ENCODE results near the gene MRPL53.
"Not testable (repeated sequence)": the region's sequence is repeated elsewhere in the genome, so short reads cannot be mapped to it uniquely, and the experiment has no call there.

MRPL53 gene

DNA sequence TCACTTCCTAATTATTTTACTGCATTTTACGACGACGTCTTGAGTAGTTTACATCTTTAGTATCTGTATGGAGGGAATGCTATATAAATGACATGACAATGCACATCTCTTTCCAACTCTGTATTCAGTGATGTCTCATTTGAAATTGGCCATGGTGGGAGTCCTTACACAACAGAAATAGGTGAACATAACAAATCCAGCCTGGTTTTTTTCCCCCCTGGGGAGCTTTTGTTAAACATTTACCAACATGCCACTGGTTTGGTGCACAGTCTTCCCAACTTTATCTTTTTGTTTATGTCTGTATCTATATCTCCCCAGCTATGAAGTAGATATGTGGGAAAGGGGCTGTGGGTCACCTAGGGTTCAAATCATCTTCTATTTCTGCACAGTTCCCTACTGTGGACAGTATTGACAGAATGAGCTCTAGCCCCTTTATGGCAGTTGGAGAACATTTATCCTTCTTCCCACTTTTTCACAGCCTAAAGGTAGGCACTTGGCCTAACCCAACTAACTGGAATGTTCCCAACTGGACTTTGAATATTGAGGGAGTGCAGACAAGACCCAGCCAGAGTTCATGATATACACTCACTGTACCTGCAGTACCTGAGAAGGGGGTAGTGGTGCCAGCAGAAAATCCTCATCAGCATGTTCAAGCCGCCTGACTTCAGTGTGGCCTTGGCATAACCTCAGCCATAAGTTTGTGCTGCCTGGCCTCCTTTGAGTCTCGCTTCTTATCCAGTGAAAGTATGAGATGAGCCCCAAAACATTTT lies 25.1 kb downstream of the MRPL53 start:
- no peak for FAIRE-seq

DNA sequence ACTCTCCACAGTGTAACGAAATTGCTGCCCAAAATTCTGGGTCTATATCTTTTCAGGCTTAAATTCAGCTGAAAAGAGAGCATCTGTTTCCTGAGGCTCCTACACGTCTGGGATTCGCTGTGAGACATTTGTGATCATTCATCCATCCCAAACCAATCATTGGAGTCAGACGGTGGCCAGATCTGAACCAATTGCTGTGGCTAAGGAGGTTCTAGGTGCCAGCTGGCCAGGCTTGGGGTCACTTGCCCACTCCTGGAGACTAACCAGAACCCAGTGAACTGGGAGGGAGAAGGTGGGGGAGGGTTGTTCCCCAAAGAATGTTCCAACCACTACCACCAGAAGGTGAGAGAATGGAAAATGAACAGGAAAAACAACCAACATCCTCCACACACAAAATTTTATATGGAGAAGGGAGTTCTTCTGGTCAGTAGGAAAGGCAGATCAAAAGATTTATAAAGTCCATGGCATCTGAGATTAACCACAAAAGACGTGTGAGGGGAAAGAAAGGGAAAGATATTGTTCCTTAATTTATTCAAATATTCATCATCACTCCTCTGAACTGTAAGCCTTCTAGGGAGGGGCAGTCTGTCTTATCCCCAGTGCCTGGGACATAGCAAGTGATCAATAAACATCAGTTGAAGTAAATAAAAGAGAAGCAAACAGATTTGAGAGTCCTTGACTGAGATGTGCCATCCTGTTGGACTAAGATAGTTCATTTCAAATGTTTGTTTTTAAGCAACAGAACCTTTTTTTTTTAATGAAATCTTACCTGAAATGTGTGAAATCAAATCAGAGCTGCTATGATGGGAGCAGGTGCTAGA lies 27.8 kb downstream of the MRPL53 start:
- no peak for FAIRE-seq

DNA sequence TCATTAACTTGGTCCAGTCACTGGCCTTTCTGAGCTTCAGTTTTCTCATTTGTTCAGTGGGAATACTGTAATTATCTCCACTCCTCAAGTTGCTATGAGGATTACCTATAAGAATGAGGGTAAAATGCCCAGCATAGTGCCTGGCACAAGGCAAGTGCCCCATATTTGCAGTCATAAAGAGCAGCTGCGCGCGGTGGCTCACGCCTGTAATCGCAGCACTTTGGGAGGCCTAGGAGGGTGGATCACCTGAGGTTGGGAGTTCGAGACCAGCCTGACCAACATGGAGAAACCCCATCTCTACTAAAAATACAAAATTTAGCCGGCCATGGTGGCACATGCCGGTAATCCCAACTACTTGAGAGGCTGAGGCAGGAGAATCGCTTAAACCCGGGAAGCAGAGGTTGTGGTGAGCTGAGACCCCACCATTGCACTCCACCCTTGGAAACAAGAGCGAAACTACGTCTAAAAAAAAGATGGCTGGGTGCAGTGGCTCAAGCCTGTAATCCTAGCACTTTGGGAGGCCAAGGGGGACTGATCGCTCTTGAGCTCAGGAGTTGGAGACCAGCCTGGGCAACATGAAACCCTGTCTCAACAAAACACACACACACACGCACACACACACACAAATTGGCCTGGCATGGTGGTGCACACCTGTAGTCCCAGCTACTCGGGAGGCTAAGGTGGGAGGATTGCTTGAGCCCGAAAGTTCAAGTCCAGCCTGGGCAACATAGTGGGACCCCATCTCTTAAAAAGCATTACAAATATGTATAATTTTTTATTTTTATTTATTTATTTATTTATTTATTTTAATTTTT lies 29.8 kb downstream of the MRPL53 start:
- not testable (repeated sequence) for FAIRE-seq

DNA sequence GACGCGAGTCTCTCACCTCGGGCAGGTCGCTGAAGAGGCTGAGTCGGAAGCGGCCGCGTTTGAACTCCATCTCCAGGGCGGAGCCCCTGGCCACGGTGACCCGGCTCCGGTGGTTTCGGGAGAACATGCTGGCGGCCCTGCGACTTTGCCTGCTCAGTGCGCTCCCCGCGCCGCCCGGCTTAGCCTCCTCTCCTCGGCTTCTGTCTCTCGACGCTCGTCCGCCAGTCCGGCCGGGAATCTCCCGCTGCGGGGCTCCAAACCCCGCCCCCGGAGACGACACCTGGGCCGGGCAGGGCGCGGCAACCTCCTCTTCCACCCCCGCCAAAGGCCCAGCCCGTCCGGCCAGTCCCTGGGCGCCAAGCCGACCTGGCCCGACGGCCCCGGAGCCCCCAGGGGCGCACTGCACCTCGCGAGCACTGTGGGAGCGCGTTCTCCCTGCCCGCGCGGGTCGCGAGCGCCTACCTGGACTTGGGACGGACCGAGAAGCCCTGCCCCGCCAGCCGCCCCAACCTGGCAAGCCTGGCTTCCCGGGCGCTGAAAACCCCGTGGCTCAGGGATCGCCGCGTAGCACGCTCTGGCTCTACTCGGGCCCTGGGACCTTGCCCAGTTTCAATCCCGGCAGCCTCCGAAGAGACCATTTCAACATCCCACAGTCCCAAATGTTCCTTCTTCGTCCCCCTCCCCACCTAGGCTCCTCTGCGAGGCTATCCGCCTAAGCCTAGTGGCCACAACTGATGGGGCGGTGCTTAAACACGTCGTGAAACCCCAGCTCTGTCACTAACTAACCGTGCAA lies 30.6 kb downstream of the MRPL53 start, which contains the start of gene RTKN:
Gene RTKN, minus strand, starts transcription at position 248 of the 793 bp plus-strand sequence. Its CDS starts 121 bp downstream, at position 127.
- FAIRE-seq = peak; percentile 3

DNA sequence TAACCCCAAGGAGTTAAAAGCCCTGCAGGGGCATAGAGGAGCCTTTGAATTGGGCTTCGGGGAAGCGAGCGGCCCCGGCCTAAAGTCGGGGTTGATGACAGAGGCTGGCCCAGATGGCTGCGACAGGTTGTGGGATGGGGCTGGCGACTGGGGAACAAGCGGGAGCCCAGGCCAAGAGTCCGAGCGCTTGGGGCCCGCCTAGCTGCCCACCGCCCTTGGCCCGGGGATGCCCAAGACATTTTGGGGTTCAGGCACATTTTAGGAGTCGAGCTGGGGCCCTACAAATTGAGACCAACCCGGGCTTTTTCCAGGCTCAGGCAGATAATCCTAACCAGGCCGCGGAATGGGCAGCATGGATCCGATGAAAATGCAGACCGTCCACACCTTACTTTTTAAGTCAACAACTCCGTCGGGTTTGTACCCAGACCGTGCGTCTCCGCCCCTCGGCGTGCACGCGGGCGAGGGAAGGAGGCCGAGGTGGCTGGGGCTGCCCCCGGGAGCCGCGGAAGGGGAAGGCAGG lies 31.2 kb downstream of the MRPL53 start:
- FAIRE-seq = no peak

DNA sequence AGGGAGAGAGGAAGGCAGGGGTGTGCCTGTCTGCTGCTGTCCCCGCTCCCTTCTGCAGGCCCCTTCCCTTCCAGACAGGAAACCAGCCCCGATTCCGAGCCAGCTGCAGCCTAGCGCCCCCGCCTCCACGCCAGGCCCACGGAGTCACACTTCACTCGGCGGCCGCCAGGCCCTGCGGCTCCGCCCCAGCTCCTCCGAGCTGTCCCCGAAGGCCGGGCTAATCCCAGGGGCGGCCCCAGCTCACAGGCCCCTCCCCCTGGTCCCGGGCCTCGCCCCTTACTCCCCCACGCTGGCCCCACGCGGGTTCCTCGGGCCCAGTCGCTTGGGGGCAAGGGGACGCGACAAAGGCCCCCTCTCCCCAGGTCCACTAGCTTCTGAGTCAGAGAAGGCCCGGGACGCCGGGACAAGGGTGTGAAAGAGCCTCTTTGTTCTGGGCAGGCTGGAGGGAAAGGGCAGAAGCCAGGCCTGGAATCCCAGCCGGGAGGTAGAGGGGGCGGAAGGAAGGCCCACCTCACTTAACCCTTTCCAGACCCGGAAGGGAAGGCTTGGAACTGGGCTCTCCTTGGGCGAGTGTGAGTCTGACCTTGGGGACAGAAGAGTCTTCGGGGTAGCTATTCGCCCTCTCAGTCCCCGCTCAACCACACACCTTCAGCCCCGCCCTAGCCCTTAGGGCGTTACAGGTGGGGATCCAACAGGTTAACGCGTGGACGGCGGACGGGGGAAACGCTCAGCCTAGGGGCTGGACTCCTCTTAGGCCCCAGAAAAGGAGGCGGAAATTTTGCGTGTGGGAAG lies 31.9 kb downstream of the MRPL53 start:
- FAIRE-seq = peak; percentile 85

DNA sequence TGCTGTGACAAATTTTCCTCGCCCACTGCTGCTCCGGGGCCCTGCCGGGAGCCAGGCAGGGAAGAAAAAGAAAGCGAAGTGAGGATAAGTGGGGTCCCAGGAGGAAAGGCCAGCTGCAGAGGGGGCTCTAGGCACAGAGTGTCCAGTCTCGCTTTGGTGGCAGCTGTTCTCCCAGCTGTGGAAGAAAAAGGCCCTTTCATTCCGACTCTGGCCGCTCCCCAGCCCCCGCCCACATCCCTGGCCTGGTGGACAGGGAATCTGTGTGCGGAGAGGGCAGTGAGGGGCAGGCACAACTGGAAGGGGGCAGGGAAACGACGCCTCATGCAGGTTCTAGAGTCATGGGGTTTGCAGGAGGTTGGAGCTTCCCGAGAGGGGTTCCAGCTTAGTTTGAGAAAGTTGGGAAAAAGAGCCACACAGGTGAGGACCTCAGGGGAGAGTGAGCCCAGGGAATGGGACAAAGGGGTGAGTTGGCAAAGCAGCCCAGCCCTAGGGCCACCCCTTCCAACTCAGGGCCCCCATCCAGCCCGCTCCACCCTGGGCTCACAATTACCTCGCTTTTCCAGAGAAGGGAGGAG lies 32.6 kb downstream of the MRPL53 start:
- FAIRE-seq = no peak

DNA sequence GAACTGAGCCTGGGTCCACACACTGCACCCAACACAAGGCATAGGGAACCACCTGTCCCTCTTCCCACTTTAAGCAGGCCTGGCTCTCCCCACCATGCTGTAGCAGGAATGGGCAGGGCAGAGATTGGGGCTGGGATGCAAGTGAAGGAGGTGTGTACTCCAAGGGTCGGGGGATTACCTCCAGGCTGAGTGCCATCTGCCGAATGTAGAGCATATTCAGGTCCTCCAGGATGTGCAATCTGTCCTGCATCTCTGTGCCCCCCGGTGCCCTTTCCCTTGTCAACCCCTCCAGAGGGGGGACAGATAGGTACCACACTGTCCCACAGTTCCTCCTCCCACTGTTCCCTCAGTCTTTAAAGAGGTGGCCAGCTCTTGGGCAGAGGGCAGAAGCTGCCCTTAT lies 33.1 kb downstream of the MRPL53 start:
- FAIRE-seq = no peak

DNA sequence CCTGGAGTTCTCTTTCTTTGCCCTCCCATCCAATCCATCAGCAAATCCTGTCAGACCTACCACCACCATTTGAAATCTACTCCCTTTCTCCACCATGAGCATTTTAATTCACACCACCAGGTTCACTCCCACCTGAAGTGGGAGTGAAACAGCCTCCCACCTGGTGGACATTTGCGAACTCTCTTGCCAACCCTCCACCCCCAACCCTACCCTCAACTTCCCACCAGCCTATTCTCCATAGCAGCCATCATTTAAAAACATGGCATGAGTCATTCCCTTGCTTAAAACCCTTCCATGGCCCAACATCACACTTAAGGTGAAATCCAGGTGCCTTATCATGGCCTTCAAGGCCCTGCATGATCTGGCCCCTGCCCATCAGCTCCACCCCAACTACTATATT lies 34.2 kb downstream of the MRPL53 start:
- no peak for FAIRE-seq

DNA sequence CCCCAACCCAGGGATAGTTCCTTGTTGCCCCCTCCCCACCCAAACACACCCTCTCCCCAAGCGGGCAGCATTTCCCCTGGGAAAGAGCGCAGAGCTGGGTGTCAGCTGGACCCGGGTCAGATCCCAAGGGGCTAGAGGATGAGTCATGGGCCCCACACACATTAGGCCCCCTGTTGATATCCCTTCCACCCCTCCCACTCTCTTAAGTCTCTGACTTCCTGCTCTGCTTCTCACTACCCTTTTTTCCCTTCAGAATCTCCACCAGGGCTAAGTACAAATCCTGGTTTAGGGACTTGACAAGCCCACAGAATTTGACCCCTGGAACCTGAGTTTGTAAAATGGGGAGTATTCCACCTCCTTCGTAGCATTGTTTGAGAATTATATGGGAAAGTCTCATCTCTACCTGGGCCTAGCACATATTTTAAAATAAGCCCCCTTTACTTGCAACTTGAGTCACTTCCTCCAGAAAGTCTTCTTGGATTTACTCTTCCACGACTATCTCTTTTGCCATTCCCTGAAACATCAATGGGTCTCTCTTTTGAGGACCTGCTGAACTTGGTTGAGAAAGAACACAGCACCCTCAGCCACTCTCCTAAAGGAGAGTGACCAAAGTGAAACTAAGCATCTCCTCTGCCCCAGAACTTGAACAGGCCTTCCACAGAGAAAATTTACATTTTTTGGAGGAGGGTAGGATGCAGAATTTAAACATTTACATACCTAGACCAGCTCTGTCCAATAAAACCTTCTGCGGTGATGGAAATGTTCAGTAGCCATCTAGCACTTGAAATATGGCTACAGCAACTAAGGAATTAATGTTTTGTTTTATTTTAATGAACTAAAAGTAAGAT lies 35.4 kb downstream of the MRPL53 start:
- no peak for FAIRE-seq

DNA sequence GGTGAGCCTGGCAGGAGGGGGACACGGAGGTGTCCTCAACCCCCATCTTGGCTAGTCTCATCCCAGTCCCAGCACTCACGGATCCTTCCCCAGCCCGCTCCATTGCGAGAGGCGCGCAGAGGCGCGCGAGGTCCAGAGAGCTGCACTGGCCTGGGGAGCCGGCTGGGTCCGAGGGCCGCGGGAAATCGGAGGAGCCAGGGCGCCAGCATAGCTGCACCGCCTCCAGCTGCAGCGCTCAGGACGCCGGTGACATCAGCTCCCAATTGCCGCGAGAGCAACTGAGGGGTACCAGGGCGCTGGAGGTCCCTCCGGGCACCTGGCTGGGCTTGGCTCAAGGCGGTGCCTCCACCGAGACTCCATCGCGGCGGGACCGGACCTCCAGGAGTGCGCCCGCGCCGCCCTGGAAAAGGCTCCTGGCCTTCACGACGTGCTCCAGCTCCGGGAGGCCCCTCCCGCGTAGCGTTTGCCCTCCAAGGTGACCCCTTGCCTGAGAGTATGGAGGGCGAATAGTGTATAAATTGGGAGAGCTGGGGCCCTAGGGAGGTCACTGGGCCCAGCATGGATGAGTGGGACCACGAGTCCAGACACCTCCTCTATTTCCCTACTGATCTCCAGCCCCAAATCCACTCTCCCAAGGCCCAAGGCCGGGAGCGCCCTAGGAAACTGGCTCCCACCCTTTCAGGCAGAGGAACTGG lies 36.2 kb downstream of the MRPL53 start:
- FAIRE-seq = no peak

DNA sequence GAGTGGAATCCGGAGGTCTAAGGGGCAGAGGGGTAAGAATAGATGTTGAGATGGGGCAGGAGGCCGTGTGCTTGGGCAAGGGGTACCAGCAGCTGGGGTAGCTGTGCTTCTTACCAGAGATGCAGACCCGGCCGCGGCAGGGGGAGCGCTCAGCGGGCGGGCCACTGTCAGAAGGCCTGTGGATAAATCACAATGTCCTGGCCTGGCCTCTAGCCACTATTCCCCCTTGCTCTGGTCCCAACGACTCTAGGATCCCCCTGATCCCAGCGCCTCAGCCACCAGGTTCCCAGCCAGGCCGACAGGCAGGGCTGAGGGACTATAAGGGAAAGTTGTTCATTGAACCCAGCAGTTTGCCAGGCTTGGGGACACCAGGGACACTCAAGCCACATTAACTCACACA lies 42.0 kb downstream of the MRPL53 start:
- FAIRE-seq = no peak

DNA sequence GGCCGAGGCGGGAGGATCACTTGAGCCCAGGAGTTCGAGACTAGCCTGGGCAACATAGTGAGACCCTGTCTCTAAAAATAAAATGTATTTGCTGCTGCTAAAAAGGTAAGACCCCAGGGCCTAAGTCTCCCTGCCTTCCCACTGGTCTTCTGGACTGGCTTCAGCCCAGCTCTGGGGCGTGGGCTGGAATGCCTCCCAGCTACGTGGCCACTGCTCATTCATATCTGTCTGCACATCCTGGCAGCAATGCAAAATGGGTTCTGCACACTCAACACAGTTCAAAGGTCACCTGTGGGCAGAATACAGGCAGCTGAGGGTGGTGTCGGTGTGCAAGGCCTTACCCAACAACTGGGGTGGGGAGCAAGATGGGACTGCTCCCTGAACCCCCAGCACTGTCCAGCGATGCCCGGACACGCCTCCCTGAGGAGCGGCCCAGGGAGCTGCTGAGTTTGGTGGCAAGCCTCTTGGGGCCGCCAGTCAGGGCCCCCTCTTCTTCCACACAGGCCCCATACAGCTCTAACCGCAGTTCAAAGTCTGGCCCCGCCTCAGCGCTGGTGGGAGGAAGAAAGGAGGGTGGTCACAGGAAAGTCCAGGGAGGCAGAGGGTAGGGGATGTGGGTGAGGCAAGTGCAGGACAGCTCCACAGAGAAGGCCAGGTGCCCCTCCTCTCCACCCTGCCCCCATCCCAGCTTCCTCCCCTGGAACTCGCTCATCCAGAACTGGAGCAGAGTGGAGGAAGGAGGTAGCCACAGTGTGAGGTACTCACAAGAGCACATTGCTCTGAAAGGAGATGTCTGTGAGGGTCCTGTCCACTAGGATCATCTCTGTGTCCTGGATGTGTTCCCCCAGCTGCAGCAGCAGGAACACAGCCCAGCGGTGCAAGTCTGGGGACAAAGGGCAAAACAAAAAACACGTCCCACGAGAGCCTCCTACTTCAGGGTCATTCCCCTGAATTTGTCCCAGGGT lies 42.7 kb downstream of the MRPL53 start:
- no peak for FAIRE-seq

DNA sequence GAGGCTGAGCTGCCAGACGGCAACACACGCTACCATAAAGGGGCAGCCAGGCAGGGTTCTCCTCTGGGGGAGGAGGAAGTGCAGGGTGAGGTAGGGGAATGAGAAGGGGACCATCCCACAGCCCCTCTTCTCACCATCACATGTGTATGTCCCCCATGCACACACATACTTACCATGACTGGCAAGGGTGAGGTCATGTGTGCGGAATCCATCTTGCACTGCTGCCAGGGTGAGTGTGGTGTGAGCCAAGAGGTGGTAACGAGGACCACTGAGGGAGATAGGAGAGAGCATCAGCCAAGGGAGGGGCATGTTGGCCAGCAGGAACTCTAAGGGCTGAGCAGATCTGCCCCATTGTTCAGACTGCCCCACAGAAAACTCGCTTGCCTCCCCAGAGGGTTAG lies 43.8 kb downstream of the MRPL53 start:
- FAIRE-seq = no peak

DNA sequence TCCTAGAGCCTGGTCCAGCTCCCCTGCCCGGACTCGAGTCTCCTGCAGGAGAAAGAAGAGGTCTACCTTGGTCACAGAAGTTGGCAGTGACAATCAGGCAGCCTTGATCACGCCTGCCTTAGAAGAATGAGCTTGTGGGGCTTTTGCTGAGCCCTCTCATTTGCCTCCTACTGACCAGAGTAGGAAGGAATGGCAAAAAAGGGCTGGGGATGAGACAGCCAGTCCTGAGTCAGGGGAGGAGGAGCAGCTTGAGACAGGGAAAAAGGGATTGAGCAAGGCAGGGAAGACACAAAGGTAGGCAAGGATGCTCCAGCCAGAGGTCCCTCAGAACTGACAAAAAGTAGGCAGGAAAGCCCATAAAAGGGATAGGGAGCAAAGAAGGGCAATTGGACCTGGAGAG lies 44.9 kb downstream of the MRPL53 start:
- FAIRE-seq = no peak

DNA sequence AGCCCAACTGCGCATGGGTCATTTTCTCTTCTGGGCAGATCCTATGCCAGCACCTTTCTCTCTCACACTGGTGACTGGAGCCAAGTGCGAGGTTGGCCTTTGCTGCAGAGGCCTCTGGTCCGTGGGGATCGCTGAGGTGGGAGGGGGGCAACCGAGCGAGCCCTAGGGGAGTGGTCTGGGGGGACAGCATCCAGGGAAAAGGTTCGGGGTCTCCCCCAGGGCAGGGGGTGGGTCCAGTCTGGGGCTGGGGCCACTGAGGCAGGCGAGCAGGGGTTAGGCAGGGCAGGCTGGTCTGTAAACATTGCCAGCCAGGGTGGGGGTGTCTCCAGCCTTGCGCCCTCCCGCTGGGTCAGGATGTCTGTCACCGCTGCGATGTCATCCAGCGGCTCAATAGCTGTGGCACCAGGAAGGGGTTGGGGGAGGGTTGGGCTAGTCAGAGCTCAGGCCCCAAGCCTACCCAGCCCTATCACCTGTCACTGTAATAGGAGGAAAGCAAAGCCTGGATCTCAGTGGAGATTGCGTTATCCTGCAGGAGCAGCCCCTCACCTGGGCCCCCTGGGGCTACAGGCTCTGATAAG lies 46.2 kb downstream of the MRPL53 start:
- no peak for FAIRE-seq

DNA sequence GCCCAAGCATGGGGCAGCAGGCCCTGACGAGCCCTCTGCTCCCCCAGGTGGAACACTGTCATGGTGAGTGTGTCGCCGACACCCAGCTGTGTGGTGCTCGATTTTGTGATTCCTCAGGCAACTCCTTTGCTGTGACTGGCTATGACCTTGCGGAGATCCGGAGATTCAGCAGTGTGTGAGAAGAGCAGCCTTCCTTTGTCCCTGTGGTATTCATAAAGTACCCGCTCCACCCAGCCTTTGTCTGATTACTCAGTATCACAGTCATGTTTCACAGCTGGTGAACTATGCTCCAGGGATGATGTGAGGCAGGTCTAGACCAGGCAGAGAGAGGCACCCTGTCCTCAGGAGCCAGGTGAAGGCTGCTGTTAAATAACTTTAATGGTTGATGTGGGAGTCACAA lies 47.0 kb downstream of the MRPL53 start:
- no peak for FAIRE-seq

DNA sequence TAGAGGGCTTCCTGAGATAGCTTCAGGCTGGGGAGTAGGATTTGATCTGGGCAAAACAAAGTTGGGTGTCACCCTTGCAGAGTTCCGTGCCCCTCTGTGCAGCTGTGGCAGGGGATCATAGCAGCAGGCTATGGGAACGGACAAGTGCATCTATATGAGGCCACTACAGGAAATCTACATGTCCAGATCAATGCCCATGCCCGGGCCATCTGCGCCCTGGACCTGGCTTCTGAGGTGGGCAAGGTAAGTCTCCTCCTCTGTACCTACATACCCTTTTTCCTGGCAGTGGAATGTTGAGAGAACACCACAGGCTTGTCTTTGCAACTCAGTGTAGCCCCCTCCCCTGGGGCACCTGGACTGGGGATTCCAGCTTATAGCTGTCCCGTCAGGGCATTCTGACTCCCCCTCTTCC lies 47.5 kb downstream of the MRPL53 start:
- FAIRE-seq = no peak

All from G401.6 (cell line).